ENCODE results near the gene RLBP1. TPM values are rescaled to one million over a fixed set of nuclear protein-coding genes. Genes with fewer than 3 reads are reported as not detected.

The RLBP1 gene
- total and polyA plus RNA-seq, 2 experiments from 2014 or later = 0.40 TPM; not detected in 1

- H3K36me3 ChIP-seq = peaks cover 40% of the 10 kb centered on the region
- no peak overlapping the region for H3K4me3 ChIP-seq
- no peak overlapping the region for H3K27ac ChIP-seq
- TF ChIP-seq, protein P1, sequence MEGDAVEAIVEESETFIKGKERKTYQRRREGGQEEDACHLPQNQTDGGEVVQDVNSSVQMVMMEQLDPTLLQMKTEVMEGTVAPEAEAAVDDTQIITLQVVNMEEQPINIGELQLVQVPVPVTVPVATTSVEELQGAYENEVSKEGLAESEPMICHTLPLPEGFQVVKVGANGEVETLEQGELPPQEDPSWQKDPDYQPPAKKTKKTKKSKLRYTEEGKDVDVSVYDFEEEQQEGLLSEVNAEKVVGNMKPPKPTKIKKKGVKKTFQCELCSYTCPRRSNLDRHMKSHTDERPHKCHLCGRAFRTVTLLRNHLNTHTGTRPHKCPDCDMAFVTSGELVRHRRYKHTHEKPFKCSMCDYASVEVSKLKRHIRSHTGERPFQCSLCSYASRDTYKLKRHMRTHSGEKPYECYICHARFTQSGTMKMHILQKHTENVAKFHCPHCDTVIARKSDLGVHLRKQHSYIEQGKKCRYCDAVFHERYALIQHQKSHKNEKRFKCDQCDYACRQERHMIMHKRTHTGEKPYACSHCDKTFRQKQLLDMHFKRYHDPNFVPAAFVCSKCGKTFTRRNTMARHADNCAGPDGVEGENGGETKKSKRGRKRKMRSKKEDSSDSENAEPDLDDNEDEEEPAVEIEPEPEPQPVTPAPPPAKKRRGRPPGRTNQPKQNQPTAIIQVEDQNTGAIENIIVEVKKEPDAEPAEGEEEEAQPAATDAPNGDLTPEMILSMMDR (IDR thresholded peaks at IDR 0.05; ENCODE audit: low read depth, low read length) = no peak
- no peaks in the 10 kb centered on the region for H3K27me3 ChIP-seq
- no peaks in the 10 kb centered on the region for H3K4me1 ChIP-seq (ENCODE audit: low read depth)
- no peaks in the 10 kb centered on the region for H3K9me3 ChIP-seq (ENCODE audit: low read depth)
- no peak for DNase-seq (ENCODE audit: low read depth in 1 of 2, low spot score in 1 of 2)
Measured at GRCh38 chr15:89187301-89187985, 33.9 kb downstream of the RLBP1 start.

- no peaks in the 10 kb centered on the region for H3K27me3 ChIP-seq
- no peak for DNase-seq (ENCODE audit: low read depth in 1 of 2, low spot score in 1 of 2)
- H3K4me3 ChIP-seq = no peak overlapping the region
- no peaks in the 10 kb centered on the region for H3K9me3 ChIP-seq (ENCODE audit: low read depth)
- TF ChIP-seq, protein P1 (IDR thresholded peaks at IDR 0.05; ENCODE audit: low read depth, low read length) = no peak
- H3K4me1 ChIP-seq (ENCODE audit: low read depth) = no peaks in the 10 kb centered on the region
- H3K27ac ChIP-seq = no peak overlapping the region
- peaks cover 37% of the 10 kb centered on the region for H3K36me3 ChIP-seq
Measured at GRCh38 chr15:89186803-89187202, 34.6 kb downstream of the RLBP1 start.

DNA sequence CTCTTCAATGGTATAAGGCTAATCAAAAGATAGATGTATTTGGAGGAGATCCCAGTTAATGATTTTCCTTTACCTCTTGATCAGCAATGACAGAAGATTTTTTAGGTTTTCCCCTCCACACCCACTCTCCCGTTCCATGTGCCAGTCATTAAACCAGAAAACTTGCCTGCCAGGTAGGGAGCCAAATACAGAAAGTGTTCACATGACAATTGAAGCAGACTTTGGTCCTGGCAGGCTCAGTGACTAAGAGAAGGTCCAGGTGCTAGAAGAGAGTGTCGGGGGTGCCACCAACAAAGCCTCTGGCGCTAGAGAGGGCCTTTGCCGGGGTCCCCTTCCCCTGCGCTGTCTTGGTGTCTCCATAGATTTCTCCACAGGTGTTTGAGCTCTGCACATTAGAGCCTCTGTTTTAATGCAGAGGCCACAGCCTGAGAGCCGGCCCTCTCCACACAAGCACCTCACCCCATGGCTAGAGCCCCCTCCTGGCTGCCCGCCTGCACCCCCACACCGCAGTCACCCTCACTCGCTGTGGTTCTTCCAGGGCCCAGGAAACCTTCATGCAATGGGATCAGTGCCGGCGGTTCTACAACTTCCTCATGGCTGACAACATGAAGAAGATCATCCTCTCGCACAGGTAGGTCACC lies 36.4 kb downstream of the RLBP1 start:
- TF ChIP-seq, protein P1 (IDR thresholded peaks at IDR 0.05; ENCODE audit: low read depth, low read length) = no peak
- peaks cover 27% of the 10 kb centered on the region for H3K36me3 ChIP-seq

DNA sequence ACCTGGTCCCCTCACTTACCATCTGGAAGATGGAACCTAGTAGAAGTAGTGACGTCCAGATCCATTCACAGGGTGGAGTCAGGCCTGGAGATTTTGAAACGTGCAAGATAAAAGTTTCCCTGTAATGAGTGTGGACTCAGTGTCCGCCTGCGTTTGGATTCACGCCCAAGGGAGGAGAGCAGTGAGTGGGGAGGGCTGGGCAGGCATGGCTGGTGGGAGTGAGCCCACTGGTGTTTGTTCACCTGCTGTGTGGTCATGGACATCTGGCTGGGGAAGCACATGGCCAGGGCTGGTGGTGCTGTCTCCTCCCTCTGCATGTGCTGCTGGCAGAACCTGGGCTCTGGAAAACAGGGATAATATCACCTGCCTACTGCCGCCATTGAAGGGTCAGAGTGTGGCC lies 37.0 kb downstream of the RLBP1 start:
- Histone ChIP-seq H3K9me3 (ENCODE audit: low read depth) (no peaks in the 10 kb centered on the region), H3K4me1 (ENCODE audit: low read depth) (no peaks in the 10 kb centered on the region), H3K27ac (no peak overlapping the region), H3K27me3 (no peaks in the 10 kb centered on the region), H3K4me3 (no peak overlapping the region), H3K36me3 (peaks cover 21% of the 10 kb centered on the region)
- TF ChIP-seq, protein P1 (IDR thresholded peaks at IDR 0.05; ENCODE audit: low read depth, low read length) = no peak
- peak in 1 of 2 donors; percentile 11 for DNase-seq (ENCODE audit: low read depth in 1 of 2, low spot score in 1 of 2)

More for the DNA sequence above, 36.4 kb downstream of the RLBP1 start:
- no peaks in the 10 kb centered on the region for H3K9me3 ChIP-seq (ENCODE audit: low read depth)
- DNase-seq (ENCODE audit: low read depth in 1 of 2, low spot score in 1 of 2) = no peak
- H3K4me3 ChIP-seq = no peak overlapping the region
- H3K4me1 ChIP-seq (ENCODE audit: low read depth) = no peaks in the 10 kb centered on the region
- H3K27me3 ChIP-seq = no peaks in the 10 kb centered on the region
- H3K27ac ChIP-seq = no peak overlapping the region

DNA sequence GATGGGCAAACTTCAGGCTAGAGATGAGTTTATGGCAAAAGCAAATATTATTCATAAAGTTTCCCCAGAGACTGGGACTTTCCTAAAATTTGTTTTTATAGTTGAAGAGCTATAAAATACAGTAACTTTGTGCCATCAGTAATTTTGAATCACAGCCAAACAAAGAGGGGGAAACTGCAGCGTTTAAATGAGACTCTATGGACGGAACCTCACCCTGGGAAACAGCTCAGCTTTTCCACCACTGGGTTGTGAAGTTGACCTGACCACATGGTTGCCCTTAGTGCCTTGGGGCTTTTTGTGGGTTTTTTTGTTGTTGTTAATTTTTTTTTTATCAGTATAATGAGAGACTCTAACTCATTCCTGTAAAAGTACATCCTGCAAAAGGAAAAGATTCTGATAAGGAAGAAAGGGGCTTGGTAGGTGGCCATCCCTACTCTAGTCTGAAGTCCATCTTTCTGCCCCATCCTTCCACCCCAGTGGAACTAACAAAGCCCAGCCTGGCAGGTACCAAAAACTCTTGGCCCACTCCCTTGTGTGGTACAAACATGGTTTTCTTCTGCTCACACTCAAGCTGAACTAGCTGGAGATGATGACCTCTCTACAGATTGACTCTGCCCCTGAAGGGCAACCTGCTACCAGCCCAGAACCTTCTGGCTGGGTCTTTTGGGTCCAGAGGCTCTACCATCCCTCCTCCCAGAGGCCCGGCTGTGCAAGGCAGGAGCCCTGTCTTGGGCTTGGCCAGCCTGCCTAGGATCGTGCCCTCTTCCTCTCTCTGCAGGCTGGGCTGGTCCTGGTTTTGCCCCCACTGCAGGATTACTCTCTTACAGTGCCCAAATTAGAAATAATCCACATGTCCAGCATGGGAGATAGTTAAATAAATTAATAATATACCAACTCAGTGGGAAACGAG lies 41.2 kb downstream of the RLBP1 start:
- Histone ChIP-seq H3K9me3 (ENCODE audit: low read depth) (no peaks in the 10 kb centered on the region), H3K4me3 (no peak overlapping the region), H3K27me3 (no peaks in the 10 kb centered on the region), H3K4me1 (ENCODE audit: low read depth) (peaks cover 9% of the 10 kb centered on the region), H3K36me3 (peaks cover 12% of the 10 kb centered on the region), H3K27ac (no peak overlapping the region)
- DNase-seq (ENCODE audit: low read depth in 1 of 2, low spot score in 1 of 2) = peak in 1 of 2 donors; percentile 36
- TF ChIP-seq, protein P1 (IDR thresholded peaks at IDR 0.05; ENCODE audit: low read depth, low read length) = no peak

Data from cardiac muscle cell (in vitro differentiated cells and primary cell).